HG02678 (cell line): ENCODE data around the gene CLIP1.
"Not testable (repeated sequence)": the region's sequence is repeated elsewhere in the genome, so short reads cannot be mapped to it uniquely, and the experiment has no call there.

Source experiments
- ATAC-seq: cut with Tn5 transposase; IDR thresholded peaks from one replicate; pipeline ENCODE4 v1.9.1; 2021; ENCODE audit warnings: mild to moderate bottlenecking, moderate library complexity; ENCODE audit not compliant: unreplicated experiment

The CLIP1 gene

DNA sequence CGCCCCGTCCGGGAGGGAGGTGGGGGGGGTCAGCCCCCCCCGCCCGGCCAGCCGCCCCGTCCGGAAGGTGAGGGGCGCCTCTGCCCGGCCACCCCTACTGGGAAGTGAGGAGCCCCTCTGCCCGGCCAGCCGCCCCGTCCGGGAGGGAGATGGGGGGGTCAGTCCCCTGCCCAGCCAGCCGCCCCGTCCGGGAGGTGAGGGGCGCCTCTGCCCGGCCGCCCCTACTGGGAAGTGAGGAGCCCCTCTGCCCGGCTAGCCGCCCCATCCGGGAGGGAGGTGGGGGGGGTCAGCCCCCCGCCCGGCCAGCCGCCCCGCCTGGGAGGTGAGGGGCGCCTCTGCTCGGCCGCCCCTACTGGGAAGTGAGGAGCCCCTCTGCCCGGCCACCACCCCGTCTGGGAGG is 64.9 kb downstream of the CLIP1 start:
- not testable (repeated sequence) for ATAC-seq

DNA sequence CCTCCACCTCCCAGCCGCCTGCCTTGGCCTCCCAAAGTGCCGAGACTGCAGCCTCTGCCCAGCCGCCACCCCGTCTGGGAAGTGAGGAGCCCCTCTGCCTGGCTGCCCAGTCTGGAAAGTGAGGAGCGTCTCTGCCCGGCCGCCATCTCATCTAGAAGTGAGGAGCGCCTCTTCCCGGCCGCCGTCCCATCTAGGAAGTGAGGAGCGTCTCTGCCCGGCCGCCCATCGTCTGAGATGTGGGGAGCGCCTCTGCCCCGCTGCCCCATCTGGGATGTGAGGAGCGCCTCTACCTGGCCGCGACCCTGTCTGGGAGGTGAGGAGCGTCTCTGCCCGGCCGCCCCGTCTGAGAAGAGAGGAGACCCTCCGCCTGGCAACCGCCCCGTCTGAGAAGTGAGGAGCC is 65.5 kb downstream of the CLIP1 start:
- not testable (repeated sequence) for ATAC-seq

DNA sequence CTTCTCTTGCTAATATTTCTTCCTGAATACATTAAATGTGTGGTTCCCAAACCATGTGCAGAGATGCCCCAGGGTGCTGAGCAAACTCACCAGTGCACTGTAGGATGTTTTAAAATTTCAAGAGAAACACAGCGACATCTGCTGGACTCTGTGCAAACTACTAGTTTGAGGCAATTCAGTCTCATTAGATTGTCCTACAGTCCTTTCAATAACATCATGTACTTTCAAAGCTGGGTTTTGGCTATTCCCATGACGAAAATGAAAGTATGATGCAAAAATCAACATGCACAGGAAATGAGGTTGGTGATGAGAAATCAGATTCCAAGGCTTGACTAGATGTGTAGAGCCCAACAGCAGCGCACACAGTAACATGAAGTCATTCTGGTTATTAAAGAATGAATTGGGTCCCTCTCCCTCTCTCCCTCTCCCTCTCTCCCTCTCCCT is 66.3 kb downstream of the CLIP1 start:
- ATAC-seq = no peak

DNA sequence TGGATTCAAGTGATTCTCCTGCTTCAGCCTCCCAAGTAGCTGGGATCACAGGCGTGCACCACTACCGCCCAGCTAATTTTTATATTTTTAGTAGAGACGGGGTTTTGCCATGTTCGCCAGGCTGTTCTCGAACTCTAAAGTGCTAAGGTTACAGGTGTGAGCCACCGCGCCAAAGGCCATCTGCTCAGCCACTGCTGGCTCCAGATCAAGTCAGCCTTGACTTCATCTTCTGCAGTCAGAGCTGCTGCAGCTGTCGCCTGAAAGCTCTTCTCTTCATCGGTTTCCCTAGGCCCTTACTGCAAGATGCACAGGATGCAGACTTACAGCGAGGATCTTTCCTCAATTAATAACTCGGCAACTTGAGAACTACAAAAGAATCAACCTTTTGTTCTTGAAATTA is 66.8 kb downstream of the CLIP1 start:
- no peak for ATAC-seq

DNA sequence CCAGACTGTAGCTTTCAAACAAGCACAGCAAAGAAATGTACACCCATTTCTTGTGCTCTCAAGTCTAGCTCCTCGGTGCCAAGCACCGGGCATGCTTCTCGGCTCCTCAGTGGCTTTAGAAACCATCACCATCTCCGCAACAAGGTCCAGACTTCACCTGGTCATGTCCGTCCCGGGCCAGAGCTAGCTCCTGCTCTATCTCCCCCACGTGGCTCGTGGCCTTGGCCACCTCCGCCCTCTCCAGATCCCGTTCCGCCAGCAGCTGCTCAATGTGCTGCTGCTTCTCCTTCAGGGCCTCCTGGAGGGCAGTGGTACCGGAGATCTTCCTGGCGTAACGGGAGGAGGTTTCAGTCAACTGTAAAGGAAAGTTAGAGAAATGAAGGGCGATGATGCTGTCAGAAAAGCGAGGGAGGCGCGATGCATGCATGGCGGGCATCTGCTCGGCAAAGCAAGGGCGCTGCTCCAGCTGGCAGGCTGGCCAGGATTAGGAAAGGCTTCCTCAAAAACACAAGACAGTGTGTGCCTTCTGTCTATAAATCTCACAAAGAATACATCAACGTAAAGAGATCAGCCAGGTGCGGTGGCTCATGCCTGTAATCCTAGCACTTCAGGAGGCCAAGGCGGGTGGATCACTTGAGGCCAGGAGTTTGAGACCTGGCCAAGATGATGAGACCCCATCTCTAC is 67.4 kb downstream of the CLIP1 start:
- ATAC-seq = no peak

DNA sequence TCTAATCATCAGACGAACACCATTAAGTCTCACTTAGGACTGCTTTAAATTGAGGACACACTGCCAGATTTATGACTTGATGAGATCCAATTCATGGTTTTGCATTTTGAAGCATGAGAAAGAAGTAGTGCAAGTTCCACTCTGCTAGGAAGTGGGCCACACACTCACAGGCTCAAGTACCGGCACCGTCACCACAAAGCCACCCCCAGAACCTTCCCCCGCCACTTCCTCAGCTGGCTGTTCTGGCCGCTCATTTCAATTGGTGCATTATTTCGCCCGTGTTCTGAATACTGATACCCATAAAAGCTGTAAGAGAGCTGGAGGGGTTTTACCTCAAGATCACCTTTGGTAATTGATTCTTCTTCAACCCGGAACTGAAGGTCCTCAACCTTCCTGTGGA is 70.1 kb downstream of the CLIP1 start:
- ATAC-seq = no peak

DNA sequence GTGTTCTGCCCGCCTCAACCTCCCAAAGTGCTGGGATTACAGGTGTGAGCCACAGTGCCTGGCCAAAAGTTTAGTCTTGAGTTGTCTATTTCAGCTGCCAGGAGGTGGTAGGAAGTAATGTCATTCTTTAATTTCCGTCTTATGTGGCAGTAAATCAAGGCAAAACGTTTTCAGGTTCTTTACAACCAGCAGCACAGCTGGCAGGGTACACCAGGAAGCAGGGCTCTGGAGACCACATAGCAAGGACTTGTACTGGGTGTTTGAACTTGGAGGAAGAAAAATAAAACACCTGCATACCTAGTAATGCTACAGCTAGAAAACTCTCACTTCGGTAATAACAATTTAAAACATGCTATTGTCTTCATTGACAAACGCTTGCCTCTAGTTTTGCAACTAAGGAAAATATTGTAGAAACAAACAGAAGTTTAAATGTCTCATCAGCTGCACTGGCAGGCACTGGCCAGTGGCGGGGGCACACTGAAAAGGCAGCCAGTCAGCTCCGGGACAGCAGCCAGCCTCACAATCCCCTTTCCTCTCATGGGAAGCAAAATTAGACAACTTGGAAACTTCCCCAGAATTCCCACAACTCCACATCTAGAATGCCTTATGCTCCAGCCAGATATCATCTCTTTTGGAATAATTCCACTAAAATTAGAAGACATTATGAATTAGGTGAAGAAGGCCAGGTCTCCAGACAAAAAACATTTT is 72.2 kb downstream of the CLIP1 start:
- ATAC-seq = no peak

DNA sequence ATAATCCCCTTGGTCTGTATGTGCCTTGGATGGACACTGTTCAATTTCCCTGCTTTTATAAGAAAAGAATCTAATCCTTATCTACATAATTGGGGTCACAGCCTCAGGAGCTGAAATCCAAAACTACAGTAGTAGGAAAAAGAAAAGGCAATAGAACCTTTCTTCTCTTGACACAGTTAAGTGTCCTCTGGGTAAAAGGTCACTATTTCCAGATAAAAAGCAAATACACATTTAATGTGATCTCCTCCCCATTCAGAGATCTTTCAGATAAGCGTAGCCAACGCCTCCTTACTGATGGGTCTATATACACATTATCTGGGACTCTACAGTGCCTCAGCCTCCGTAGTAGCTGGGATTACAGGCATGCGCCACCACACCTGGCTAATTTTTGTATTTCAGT is 73.4 kb downstream of the CLIP1 start:
- ATAC-seq = no peak

DNA sequence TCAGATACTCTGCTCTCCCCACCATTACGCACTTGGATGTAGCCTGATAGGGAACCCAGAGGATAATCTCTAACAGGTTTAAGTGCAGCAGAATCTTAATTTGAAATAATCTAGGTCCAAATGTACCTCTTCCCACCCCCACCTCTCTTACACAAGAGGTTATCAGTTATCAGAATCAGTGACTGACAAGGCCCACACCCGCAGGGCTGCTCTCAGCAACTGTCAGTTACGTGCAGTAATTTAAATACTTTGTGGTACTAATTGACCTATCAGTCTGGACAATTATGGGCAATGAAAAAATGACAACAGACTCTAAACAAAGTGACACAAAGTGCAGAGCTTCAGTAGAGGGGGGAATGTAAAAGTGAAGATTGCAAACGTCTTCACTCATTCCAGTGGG is 74.0 kb downstream of the CLIP1 start:
- no peak for ATAC-seq

DNA sequence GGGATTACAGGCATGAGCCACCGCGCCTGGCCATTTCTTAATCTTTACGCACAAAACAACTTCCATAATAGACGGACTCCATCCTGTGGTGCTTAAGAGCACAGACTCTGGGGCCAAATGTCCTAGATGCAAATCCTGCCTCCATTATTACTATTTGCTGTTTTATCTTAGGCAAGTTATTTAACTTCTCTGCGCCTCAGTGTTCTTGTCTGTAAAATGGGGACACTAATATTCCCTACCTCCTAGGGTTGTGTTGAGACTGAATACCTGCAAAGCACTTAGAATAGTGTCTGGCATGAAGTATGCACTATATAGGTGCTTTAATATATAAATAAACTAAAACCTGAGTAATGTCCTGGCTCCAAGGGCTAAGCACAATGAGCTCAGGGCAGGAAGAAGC is 76.4 kb downstream of the CLIP1 start:
- no peak for ATAC-seq

DNA sequence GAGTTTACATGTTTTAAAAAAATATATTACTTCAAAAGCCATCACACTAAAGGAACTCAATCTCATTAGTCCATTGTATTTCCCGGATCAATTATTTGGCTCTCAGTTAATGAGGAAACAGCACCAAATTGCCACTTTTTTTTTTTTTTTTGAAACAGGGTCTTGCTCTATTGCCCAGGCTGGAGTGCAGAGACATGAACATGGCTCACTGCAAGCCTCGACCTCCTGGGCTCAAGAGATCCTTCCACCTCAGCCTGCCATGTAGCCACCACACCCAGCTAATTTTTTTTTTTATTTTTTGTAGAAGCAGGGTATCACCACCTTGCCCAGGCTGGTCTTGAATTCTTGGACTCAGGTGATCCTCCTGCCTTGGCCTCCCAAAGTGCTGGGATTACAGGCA is 77.4 kb downstream of the CLIP1 start:
- ATAC-seq = no peak

DNA sequence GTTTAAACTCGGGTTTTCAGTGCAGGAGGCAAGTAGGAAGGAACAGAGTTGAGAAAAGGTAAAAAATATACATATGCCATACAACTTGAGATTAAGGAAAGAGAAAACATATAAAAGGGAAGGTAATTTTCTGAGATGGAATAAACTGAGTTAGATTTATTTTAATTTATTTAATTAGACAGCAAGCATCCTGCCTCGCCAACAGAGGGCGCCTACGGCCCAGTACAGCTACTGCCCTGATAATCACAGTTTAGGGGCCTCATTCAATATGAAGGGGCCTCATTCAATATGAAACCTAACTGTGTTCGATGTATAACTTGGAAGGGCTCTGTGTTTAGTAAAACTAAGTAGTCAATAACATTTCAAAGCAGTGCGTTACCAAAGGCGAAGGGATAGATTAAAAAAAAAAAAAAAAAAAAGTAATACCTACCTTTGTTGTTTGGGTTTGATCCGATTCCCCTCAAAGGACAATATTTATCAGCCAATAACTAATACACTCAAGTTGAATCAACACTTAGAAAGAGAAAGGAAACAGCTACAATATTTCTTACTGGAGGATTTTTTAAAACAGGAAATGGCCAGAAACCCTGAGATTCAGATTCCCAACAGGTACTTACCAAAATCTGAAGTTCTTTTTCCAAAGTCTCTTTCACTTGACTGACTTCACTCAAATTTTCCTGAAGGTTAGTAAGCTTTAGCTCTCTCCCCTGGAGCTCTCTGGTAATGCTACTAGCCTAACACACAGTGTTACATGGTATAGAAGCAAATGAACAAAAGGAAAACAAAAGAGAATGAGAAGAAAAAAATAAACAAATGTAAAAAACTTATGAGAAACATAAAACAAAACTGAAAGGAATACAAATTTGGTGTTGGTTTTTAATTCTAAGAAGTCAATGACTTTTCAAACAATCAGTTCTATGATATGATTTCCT is 86.2 kb downstream of the CLIP1 start:
- ATAC-seq = no peak

DNA sequence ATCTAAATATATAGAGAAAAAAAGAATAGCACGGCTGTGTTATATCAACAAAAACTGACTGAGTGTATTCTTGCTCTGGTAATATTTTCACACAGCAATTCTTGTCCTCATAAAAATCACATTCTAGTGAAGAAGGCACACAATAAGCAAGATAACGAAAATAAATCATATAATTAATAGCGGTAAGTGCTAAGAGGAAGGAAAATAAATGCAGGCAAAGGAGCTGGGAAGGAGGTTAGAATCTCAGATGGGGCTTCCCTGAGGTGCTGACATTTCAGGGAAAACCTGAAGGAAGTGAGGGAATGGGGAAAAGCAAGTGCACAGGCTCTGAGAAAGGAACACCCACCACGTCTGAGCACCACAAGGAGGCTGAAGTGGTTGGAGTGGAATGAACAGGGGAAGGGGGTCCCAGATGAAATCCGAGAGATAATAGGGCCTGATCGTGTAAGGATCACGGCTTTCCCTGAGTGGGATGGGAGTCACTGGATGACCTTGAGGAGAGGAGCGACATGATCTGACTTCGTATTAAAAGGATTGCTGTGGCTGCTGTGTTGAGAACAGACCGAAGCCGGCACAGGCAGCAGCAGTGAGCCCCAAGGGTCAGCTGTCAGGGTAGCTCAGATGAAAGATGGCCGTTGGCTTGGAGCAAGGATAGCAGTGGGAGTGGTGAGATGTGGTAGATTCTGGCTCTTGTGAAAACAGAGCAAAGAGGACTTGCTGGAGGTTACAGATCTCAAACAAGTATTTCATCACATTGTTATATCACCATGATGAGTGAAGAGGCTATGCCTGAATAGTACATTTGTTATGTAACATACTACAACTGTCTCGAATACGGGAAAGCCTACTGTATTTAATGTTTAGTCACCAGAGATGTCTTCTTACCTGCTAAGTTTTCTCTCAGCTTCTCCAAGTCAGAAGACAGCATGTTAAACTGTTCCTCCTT is 89.1 kb downstream of the CLIP1 start:
- no peak for ATAC-seq

DNA sequence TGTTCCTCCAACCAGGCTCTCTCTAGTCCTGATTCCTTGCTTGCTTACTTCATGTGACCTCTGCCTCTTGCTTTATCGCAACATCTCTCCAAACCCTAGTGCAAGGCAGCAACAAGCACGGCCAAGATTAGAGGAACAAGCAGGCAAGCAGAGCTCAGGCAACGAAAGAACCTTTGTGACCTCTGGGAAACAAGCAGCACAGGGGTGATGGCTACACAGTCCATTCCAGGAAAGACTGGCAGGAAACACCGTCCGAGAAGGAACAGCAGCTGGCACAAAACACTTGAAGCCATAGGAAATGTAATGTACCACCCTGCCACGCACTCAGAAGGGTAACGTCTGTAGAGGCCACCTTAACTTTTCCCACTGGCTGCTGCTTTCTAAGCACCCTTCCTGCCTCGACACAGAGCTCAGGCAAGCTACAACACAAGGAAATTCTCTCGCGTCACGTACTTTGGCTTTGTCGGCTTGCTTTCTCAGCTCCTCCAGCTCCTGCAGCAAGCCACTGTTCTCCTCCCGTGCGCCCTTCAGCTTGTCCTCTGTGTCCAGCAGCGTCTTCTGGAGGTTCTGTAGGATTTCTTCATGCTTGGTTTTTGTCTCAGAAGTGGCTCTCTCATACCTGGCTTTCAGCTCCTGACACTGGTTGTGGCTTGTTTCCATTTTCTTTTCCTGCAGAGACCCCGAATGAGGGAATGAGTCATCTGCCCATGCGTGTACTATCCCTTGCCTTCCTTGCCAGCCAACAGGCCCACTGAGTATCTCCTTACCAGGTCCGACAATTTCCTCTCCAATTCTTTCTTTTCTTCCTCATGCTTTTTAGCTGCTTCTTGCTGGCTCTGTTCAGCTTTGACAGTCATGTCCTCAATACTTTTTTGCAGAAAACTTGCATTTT is 94.7 kb downstream of the CLIP1 start:
- ATAC-seq = no peak

DNA sequence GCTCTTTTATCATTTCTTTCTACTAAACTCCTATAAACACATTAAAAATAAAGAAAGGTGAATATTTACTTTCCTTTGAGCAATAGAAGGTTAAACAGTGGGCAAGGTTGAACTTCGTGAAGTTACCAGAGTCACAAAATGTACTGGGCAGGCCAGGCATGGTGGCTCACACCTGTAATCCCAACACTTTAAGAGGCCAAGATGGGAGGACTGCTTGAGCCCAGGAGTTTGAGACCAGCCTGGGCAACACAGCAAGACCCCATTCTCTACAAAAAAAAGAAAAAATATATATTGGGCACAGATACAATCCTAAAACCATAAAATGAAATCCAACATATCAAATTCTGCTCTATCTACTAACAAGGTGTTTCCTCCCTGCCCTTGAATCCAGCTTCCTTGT is 95.5 kb downstream of the CLIP1 start:
- no peak for ATAC-seq

DNA sequence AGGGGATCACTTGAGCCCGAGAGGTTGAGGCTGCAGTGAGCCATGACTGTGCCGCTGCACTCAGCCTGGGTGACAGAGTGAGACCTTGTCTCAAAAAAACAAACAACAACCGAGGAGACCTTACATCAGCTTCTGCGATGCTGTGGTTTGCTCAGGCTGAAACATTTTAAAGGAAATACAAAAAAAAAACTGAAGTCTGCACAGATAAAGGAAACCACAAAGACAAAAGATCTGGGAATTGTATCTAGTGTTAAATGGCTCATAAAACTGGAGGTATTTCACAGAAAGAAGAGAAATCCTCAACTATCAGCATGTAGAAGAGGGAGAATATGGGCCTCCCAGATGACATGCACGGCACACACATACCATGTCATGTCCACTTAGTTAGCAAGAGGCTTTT is 95.9 kb downstream of the CLIP1 start:
- no peak for ATAC-seq

DNA sequence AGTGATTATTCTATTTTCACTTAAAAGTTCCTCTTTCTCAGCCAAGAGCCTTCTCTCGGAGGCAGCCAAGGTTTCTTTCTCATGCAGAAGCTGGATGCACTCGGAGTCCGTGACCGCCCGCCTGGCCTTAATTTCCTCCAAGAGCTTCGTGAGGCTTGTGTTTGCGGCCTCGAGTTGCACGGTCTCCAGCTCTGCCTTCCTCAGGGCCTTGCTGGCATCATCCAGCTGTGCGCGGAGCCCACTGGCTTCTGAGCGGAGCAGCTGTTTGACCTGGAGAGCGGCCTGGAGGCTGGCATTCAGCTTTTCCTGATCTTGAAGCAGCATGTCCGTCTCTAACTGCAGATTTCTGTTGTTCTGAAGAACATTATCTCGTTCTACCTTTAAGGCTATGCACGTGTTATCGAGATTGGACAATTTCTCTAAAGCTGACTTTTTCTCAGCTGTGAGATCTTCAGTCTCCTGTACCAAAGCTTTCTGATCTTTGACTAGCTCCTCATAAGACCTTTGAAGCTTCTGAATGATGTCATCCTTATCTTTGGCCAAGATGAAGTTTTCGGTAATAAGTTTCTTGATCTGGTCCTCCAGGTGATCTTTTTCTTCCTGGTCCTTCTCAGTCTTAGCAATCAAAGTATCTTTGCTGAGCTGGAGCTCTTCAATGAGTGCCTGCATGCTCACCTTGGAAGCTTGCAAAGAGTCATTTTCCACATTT is 99.0 kb downstream of the CLIP1 start:
- ATAC-seq = no peak

DNA sequence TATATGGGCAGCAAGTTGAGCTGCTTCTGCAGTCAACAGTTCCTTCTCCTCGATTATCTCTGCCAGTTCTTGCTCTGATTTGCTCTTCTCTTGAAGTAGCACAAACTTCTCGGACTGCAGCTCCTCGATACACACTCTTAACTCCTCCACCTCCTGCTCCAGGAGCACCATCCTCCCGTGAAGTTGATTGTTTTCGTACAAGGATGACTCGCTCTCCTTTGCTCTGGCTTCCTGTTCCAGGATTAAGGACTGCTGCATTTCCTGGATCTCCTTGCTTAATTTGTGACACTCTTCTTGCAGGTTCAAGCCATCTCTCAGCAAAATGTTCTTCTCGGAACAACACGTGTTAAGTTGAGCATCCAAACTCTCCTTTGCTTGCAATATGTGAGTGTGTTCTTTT is 100.0 kb downstream of the CLIP1 start:
- no peak for ATAC-seq
